Measurements from ENCODE around the gene NUP35. TPM values are rescaled to one million over a fixed set of nuclear protein-coding genes. Genes with fewer than 3 reads are reported as not detected.
A peak's percentile ranks its signal among the peaks of the same experiment; 100 is the strongest.

Gene NUP35
- total RNA-seq, 1 donor from 2014 or later, result 11.3 TPM

GRCh38 chr2:183078464-183079138 lies 45.6 kb upstream of the NUP35 start, which contains the start of gene DUSP19:
TSS of gene DUSP19 (plus strand) at chr2:183078747. CDS start at chr2:183078934, 187 bp downstream.
- Histone ChIP-seq H3K4me1 (ENCODE audit: insufficient read depth, low read length) (peaks cover 4% of the 10 kb centered on the region), H4K20me1 (ENCODE audit: insufficient read depth, low read length) (no peaks in the 10 kb centered on the region), H3K27ac (ENCODE audit: low read depth, low read length) (peak within 1 kb of the TSS; percentile 15), H3K4me2 (ENCODE audit: low read length) (peak within 1 kb of the TSS; percentile 92), H3K9me3 (ENCODE audit: insufficient read depth, low read depth, low read length) (no peaks in the 10 kb centered on the region), H3K27me3 (ENCODE audit: insufficient read depth, low read length) (peaks cover 12% of the 10 kb centered on the region), H2AFZ (ENCODE audit: low read depth, low read length) (peak within 1 kb of the TSS; percentile 89), H3K79me2 (ENCODE audit: insufficient read depth, low read length) (no peaks in the 10 kb centered on the region), H3K9ac (ENCODE audit: low read length) (peak within 1 kb of the TSS; percentile 75), H3K4me3 (ENCODE audit: insufficient read depth, low read depth, low read length) (peak within 1 kb of the TSS; percentile 87), H3K36me3 (ENCODE audit: insufficient read depth, low read length) (no peaks in the 10 kb centered on the region)
- H3K4me3 Mint-ChIP-seq (ENCODE audit: unreplicated experiment), result peak within 1 kb of the TSS; percentile 90
- H3K9me3 Mint-ChIP-seq (ENCODE audit: unreplicated experiment), result no peaks in the 10 kb centered on the region
- peaks cover 3% of the 10 kb centered on the region for H3K4me1 Mint-ChIP-seq (ENCODE audit: low read depth, unreplicated experiment)
- FAIRE-seq, result peak; percentile 96
- peak; percentile 85 for DNase-seq (ENCODE audit: low read depth)
- peaks cover 5% of the 10 kb centered on the region for H3K27me3 Mint-ChIP-seq (ENCODE audit: low read depth, unreplicated experiment)
- H3K36me3 Mint-ChIP-seq (ENCODE audit: low read depth, unreplicated experiment), result no peaks in the 10 kb centered on the region
- peak within 1 kb of the TSS; percentile 16 for H3K27ac Mint-ChIP-seq (ENCODE audit: unreplicated experiment)
- TF ChIP-seq CTCF (IDR thresholded peaks at IDR 0.05; ENCODE audit: insufficient read depth, low read depth, low read length) (no peak), EZH2 (IDR thresholded peaks at IDR 0.05; ENCODE audit: insufficient read depth, low read length) (no peak)

GRCh38 chr2:183079139-183079775 lies 45.0 kb upstream of the NUP35 start:
- H2AFZ ChIP-seq (ENCODE audit: low read depth, low read length), result peak overlapping the region; percentile 89
- Mint-ChIP-seq H3K27me3 (ENCODE audit: low read depth, unreplicated experiment) (peaks cover 2% of the 10 kb centered on the region), H3K27ac (ENCODE audit: unreplicated experiment) (no peak overlapping the region), H3K9me3 (ENCODE audit: unreplicated experiment) (no peaks in the 10 kb centered on the region), H3K36me3 (ENCODE audit: low read depth, unreplicated experiment) (no peaks in the 10 kb centered on the region), H3K4me3 (ENCODE audit: unreplicated experiment) (peak overlapping the region; percentile 90), H3K4me1 (ENCODE audit: low read depth, unreplicated experiment) (peaks cover 3% of the 10 kb centered on the region)
- H3K4me1 ChIP-seq (ENCODE audit: insufficient read depth, low read length), result peaks cover 4% of the 10 kb centered on the region
- peak overlapping the region; percentile 92 for H3K4me2 ChIP-seq (ENCODE audit: low read length)
- no peaks in the 10 kb centered on the region for H4K20me1 ChIP-seq (ENCODE audit: insufficient read depth, low read length)
- no peak for TF ChIP-seq EZH2 (IDR thresholded peaks at IDR 0.05; ENCODE audit: insufficient read depth, low read length)
- no peak for TF ChIP-seq CTCF (IDR thresholded peaks at IDR 0.05; ENCODE audit: insufficient read depth, low read depth, low read length)
- no peak overlapping the region for H3K27ac ChIP-seq (ENCODE audit: low read depth, low read length)
- no peaks in the 10 kb centered on the region for H3K9me3 ChIP-seq (ENCODE audit: insufficient read depth, low read depth, low read length)
- peak overlapping the region; percentile 75 for H3K9ac ChIP-seq (ENCODE audit: low read length)
- FAIRE-seq (no peak), DNase-seq (ENCODE audit: low read depth) (no peak)
- no peaks in the 10 kb centered on the region for H3K79me2 ChIP-seq (ENCODE audit: insufficient read depth, low read length)
- peaks cover 12% of the 10 kb centered on the region for H3K27me3 ChIP-seq (ENCODE audit: insufficient read depth, low read length)
- H3K4me3 ChIP-seq (ENCODE audit: insufficient read depth, low read depth, low read length), result peak overlapping the region; percentile 87
- no peaks in the 10 kb centered on the region for H3K36me3 ChIP-seq (ENCODE audit: insufficient read depth, low read length)
